NCI-H345 (cell line): ENCODE data around the gene ZNF823.

Experiments
- DNase-seq: peaks from one replicate; lab custom pipeline; 2025; lab: John Stamatoyannopoulos, UW

Gene ZNF823

DNA sequence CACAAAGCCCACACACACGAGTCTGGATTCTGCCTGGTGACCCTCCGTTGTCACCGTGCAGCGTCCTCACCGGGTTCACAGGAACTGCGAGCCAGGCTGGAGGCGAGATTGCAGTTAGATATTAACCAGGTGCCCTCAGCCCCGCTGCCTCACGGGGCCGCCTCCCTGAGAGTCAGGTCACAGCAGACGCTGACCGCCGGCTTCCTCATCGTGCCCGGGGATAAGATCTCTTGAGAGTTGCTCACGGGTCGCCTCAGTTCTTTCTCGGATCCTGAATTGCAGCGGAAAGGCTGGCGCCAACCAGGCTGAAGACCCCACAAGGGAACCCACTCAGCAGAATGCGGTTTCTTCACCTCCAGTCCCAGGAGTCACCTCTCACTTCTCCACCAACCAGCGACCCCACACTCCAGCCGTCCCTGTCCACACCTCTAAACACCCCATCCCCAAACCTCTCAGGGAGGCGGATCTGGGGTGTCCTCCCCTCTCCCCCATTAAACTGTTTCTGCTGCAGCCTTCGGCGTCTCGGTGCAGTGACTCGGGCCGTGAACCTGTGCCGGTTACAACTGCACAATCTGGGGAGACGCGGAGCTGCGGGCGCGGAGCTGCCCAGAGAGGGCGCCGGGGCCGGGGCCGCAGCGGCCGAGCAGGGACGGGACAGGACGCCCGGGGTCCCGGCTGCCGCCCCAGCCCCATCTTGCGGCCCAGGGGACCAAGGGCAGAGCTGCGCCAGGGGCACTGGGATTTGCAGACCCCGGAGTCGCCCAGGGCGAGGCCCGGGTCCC, 591 bp downstream of the ZNF823 start:
- DNase-seq, result no peak

- no peak for DNase-seq
Measured at GRCh38 chr19:11736696-11737095, 2.0 kb downstream of the ZNF823 start.

GRCh38 chr19:11735375-11735774, 3.4 kb downstream of the ZNF823 start:
- no peak for DNase-seq

DNA sequence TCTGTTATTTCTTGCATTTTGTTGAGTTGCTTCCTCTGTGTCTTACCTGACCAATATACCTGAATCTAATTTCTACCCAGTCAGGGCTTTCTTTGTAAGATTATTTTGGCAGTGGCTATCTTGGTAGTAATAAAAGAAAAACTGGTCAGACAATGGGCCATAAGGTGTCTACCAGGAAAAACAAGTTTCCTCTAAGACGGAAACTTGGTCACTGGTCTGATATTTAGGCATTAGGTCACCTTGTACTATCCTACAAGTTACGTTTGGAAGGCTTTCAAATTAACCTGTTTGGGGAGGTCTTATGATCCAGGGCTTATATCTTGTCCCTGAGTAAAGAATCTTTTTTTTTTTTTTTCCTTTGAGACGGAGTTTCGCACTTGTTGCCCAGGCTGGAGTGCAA, 9.2 kb downstream of the ZNF823 start:
- DNase-seq, result no peak

GRCh38 chr19:11722414-11722813, 16.3 kb downstream of the ZNF823 start:
- DNase-seq, result no peak

- no peak for DNase-seq
Measured at GRCh38 chr19:11721681-11722080, 17.1 kb downstream of the ZNF823 start.

- DNase-seq, result no peak
Measured at GRCh38 chr19:11710313-11710712, 28.4 kb downstream of the ZNF823 start.

GRCh38 chr19:11708457-11708856, 30.3 kb downstream of the ZNF823 start:
- DNase-seq, result no peak

- no peak for DNase-seq
Measured at GRCh38 chr19:11705474-11705873, 33.3 kb downstream of the ZNF823 start.

DNA sequence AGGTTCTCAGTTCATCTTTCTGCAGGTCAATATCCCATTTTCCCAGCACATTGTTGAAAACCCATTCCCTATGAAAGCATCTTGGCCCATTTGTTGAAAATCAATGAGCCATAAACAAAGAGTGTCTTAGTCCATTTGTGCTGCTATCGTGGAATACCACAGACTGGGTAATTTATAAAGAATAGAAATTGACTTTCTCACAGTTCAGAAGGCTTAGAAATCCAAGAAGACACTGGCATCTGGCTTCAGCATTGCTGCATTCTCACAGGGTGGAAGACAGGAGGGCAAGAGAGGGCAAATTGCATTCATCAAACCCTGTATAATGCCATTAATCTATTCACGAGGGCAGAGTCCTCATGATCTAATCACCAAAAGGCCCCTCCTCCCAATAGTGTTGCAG, 34.1 kb downstream of the ZNF823 start:
- no peak for DNase-seq

GRCh38 chr19:11699931-11700794, 38.6 kb downstream of the ZNF823 start:
- DNase-seq, result peak; percentile 12

GRCh38 chr19:11698231-11698630, 40.5 kb downstream of the ZNF823 start:
- no peak for DNase-seq

GRCh38 chr19:11697284-11697855, 41.4 kb downstream of the ZNF823 start:
- DNase-seq, result no peak

GRCh38 chr19:11694533-11695439, 44.0 kb downstream of the ZNF823 start:
- DNase-seq, result peak; percentile 84

DNA sequence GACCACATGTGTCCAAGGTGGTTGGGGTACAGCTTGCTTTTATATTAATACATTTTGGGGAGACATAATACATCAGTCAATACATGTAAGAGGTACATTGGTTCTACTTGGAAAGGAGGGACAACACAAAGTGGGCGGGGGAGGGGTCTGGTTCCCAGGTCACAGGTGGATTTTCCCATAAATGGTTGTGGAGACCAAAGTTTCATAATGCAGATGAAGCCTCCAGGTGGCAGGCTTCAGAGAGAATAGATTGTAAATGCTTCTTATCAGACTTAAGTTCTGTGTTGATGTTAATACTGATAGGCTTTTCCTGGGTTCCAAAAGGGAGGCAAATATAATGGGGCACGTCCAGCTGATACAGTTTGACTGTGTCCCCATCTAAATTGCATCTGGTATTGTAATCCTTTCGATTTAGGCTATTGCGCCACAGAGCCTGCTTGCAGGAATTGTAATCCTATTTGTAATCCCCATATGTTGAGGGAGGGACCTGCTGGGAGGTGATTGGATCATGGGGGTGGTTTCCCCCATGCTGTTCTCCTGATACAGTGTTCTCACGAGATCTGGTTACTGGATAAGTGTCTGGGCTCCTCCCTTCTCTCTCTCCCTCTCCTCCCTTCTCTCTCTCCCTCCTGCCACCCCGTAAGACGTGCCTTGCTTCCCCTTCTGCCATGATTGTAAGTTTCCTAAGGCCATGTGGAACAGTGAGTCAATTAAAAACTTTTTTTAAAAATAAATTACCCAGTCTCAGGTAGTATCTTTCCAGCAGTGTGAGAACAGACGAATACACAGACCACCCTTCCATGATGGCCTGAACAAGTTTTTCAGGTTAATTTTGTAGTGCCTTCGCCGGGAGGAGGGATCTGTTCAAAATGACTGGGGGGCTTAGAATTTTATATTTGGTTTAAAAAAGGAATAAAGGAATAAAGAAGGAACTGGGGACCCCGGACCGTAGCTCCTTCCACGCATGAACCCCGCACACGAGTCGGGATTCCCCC, 44.9 kb downstream of the ZNF823 start:
- peak; percentile 16 for DNase-seq

DNA sequence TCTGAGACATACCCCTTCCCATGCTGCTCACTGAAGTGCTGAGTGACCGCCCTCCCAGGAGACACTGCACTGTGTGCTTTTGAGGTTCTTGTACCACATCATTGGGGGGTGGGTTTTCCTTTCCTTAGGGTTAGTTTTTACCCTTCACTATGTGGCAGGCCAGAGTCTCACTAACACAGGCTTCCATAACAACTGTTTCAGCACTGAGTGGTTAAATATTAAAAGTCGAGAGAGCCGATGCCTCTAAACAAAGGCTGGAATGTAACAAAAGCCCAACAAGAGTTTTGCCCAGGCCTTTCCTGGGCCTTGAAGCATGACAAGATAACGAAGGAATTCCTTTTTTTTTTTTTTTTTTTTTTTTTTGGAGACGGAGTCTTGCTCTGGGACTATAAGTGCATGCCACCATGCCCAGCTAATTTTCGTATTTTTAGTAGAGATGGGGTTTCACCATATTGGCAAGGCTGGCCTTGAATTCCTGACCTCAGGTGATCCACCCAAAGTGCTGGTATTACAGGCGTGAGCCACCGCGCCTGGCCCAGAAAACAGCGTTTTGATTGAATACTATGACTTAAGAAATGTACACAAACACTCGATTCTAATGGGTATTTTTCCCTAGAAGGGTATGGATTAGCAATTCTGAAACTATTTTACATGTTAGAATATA, 46.5 kb downstream of the ZNF823 start:
- DNase-seq, result no peak

GRCh38 chr19:11685676-11686650, 52.8 kb downstream of the ZNF823 start:
- DNase-seq, result no peak

GRCh38 chr19:11684987-11685675, 53.6 kb downstream of the ZNF823 start:
- no peak for DNase-seq
